ENCODE measurements around the gene TAF6. TPM values are rescaled to one million over a fixed set of nuclear protein-coding genes. Genes with fewer than 3 reads are reported as not detected.

TAF6 gene
- total RNA-seq, 6 experiments from 2014 or later, result 11.1 to 27.2 (median 15.8) TPM

DNA sequence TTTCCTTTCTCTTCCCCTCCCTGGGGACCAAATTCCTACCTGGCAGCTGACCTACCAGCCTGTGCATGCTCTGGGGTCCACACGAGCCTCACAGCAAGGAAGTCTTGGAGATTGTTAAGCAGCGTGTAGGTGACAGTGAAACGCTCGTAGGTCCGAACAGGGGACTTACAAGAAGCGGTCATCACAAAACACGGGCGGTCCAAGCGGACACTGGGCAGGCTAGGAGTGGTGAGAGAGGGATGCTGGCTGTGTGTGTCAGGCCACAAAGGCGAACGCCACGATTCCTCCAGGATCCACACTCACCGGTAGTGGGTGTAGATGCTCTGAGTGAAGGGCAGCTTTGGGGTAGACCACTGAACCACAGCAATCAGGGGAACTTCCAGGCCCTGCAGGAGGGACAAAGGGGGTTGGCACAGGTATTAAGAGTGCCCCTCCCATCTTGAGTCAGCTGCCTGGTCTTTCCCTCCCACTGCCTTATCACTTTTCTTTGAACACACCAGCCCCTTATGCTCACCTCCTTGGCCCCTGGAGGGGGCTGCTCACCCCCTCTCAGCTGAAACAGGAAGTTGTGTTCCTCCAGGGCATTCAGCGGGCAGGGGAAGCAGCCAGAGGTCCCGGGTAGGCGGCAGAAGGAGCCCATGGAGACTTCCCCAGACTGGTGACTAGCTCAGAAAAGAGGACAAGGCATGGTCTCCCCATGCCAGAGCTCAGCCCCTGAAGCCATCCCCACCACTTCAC lies 37.3 kb upstream of the TAF6 start:
- intact Hi-C loops (cut with DNase I), result no loop called here
- H3K4me3 ChIP-seq, result no peak overlapping the region

DNA sequence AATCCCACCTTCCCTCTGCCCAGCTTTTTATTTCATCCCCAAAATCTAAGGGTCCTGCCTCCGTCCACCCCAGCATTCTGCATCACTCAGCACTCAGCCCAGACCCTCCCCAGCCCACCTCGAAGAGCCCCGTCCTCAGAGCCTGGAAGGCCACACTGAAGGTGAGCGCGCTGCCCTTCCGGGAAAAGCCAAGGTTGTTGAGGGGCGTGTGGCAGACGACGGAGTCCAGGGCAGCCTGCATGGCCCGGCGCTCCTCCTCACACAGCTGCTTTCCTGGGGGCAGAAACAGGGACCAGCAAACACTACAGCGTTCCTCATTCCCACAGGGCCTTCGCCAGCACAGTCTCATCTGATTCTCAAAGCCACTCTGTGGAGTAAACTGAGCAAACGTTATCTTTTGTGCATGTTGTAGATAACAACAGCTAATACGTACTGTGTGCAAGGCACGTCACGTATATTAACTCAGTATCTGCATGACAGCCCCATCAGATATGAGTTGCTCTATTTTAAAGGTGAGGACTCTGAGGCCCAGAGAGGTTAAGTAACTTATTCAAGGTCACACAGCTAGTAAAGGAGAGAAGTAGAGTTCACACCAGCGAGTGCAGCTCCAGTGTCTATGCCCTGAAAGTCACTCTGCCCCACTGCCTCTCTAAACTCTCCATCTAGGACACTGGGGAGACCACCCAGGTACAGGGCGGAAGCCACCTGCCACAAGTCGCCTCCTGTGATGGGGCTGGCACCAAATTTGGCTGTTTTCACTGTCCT lies 36.6 kb upstream of the TAF6 start:
- H3K9me3 ChIP-seq, result no peaks in the 10 kb centered on the region
- H3K27me3 ChIP-seq, result no peaks in the 10 kb centered on the region
- no peak for ATAC-seq
- no peak for DNase-seq
- 82% methylated on average over 15 of the region's 20 CpGs for WGBS (ENCODE audit: insufficient coverage, low coverage, low lambda C conversion rate, missing lambda C conversion rate)
- no peak for TF ChIP-seq POLR2A (IDR thresholded peaks at IDR 0.05)
- TF ChIP-seq, protein P1, sequence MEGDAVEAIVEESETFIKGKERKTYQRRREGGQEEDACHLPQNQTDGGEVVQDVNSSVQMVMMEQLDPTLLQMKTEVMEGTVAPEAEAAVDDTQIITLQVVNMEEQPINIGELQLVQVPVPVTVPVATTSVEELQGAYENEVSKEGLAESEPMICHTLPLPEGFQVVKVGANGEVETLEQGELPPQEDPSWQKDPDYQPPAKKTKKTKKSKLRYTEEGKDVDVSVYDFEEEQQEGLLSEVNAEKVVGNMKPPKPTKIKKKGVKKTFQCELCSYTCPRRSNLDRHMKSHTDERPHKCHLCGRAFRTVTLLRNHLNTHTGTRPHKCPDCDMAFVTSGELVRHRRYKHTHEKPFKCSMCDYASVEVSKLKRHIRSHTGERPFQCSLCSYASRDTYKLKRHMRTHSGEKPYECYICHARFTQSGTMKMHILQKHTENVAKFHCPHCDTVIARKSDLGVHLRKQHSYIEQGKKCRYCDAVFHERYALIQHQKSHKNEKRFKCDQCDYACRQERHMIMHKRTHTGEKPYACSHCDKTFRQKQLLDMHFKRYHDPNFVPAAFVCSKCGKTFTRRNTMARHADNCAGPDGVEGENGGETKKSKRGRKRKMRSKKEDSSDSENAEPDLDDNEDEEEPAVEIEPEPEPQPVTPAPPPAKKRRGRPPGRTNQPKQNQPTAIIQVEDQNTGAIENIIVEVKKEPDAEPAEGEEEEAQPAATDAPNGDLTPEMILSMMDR (IDR thresholded peaks at IDR 0.05), result no peak
- peaks cover 0 to 13% (median 0%) of the 10 kb centered on the region in 4 donors for H3K4me1 ChIP-seq
- H3K36me3 ChIP-seq, result peaks cover 0 to 18% (median 4%) of the 10 kb centered on the region in 4 donors
- no peak overlapping the region for H3K27ac ChIP-seq
- intact Hi-C loops (cut with DNase I), result no loop called here
- H3K4me3 ChIP-seq, result no peak overlapping the region

More for the DNA sequence above, 37.3 kb upstream of the TAF6 start:
- peaks cover 0 to 18% (median 4%) of the 10 kb centered on the region in 4 donors for H3K36me3 ChIP-seq
- DNase-seq (no peak), ATAC-seq (no peak)
- H3K4me1 ChIP-seq, result peaks cover 0 to 13% (median 0%) of the 10 kb centered on the region in 4 donors
- no peaks in the 10 kb centered on the region for H3K9me3 ChIP-seq
- no peaks in the 10 kb centered on the region for H3K27me3 ChIP-seq
- TF ChIP-seq, protein P1 (IDR thresholded peaks at IDR 0.05), result no peak
- TF ChIP-seq POLR2A (IDR thresholded peaks at IDR 0.05), result no peak
- no peak overlapping the region for H3K27ac ChIP-seq
- 83% methylated on average over 13 of the region's 16 CpGs for WGBS (ENCODE audit: insufficient coverage, low coverage, low lambda C conversion rate, missing lambda C conversion rate)

DNA sequence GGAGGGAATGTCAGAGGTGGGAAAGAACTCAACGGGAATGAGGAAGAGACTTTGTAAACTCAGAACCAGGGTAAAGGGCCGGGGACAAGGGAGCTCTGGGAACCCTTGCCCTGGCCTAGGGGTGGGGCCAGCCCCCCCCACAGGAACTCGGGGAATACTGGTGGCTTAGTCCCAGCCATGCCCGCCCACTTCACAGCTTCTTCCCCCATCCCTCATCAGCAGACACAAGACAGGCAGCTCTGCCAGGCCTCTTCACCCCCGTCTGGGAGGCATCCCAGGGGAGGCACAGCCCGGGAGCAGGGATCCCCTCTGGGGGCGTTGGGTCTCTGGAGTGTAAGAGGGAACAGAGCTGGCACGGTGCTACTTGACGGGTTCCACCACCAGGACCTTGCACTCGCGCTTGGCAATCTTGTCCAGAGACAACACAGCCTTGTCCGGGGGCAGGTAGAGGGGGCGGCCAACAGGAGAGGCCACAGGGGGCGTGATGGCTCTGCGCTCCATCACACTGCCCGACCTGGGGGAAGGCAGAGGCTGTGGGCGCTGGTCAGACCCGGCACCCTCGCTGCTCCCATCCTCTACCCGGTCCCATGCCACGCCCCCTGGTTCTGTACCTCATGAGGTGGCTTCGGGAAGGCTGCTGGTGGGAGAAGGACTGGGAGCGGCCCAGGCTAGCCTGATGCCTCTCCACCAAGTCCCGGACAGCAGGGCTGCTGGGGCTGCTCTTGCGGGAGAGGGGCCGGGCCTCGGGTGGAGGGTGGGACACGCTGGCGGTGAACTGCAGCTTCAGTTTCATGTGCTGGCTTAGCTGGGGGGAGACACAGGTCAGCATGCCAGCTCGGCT lies 35.7 kb upstream of the TAF6 start:
- ATAC-seq, result no peak
- no peak overlapping the region for H3K4me3 ChIP-seq
- no peak for DNase-seq
- no peaks in the 10 kb centered on the region for H3K27me3 ChIP-seq
- H3K9me3 ChIP-seq, result no peaks in the 10 kb centered on the region
- TF ChIP-seq POLR2A (IDR thresholded peaks at IDR 0.05), result no peak
- TF ChIP-seq, protein P1 (IDR thresholded peaks at IDR 0.05), result no peak
- peaks cover 0 to 18% (median 4%) of the 10 kb centered on the region in 4 donors for H3K36me3 ChIP-seq
- WGBS (ENCODE audit: insufficient coverage, low coverage, low lambda C conversion rate, missing lambda C conversion rate), result 0% methylated on average over 1 of the region's 30 CpGs
- intact Hi-C loops (cut with DNase I), result loop anchor here in 1 of 2 donors (5.0 kb wide), 1 partner anchor 52 kb away; no protein-coding TSS in a partner anchor
- H3K4me1 ChIP-seq, result peaks cover 0 to 14% (median 0%) of the 10 kb centered on the region in 4 donors
- no peak overlapping the region for H3K27ac ChIP-seq
